Activated gamma-delta T cell treated with anti-CD3 and anti-CD28 coated beads, Interleukin-2, amount 50 U/mL, for 16 hours (primary cell): ENCODE results near the gene SLC7A14.

Source experiments
- DNase-seq: peaks from one replicate; pipeline ENCODE4 v3.0.0-alpha.2; 2020; ENCODE audit warnings: low read depth

The SLC7A14 gene

DNA sequence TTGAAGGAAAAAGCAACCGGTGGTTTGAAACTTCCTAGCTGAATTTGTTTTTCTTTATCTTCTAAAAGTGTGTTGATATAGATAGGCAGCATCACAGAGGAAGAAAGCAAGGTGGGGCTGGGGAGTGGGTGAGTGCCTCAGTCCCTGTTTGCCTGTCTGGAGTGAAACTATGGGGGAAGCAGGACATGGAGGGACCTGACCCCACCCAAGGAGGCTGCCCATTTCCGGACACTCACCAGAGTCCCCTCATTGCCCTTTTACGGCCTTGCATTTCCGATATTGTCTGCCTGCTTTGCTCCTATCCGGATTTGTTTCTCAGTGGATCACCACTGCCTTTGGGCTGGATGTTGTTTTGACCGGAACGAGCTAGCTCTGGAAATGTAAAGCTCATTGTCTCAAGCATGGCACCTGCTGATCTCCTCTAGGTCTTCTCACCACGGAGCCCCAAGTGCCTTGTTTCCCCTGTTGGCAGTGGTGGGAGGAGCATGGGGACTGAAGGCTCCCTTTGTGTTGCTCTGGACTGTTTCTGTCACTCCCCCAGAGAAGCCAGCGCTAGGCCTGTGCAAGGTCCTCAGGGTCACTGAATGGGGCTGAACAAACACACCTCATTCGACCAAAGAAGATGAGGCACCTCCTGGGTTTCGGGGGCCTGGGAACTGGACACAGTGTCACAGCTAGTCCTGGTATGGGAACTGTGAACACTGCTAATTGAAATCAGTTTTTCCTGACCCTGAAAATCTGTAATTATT is 160.2 kb downstream of the SLC7A14 start:
- DNase-seq = no peak

DNA sequence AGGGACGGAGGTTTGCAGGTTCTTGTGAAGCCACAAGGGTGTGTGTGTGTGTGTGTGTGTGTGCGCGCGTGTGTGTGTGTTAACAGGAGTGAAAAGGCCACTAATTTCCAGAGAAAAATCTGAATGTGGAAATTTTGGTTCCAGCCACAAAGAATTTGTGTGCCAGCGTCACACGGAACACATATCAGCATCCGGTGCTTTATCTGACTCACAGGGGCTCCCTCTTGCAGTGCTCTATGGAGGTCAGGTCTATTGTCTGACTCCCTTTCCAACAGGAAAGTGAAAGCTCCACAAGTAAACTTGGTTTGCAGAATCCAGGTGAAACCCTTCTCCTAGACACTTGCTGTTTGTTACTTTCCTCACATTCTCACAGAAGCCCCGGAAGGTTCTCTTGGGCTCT is 161.0 kb downstream of the SLC7A14 start:
- no peak for DNase-seq

DNA sequence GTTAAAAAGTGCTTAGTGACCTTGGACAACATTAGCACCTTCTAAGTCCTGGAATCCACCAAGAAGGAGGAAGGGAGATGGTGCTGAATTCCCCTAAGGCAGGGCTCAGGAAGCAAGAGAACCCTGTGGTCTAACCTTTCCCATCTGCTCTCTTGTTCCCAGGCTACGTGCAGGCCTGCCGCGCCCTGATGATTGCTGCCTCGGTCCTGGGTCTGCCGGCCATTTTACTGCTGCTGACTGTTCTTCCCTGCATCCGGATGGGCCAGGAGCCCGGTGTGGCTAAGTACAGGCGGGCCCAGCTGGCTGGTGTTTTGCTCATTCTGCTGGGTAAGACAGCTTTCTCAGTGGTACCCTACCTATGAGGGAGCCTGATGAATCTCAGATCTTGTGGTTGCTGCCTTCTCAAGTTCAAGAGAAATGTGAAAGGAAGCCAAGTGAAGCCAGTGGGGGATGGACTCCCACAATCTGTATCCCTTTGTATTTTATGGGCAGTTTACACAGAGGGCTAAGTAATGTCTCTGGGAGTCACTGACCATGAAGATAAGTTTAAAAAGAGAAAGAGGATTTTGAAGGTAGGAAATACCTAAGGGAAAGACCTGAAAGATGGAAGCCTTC is 162.8 kb downstream of the SLC7A14 start:
- no peak for DNase-seq

DNA sequence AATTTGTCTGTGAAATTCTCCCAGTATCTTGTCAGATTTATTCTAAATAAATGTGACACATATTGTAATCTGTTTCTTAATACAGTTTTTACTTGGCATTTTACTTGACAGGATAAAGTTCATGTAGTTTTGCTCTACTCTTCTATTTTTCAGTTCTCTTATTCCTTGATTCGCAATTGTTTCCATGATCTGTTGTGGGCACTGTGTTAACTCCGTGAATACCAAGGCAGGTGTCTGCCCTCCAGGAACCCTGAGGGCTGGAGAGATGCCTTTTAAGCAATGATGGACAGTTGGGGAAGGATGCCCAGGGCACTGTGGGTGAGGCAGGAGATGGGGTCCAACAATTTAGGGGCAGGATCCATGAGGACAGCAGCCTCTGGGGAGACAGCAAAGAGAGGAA is 164.1 kb downstream of the SLC7A14 start:
- DNase-seq = no peak

DNA sequence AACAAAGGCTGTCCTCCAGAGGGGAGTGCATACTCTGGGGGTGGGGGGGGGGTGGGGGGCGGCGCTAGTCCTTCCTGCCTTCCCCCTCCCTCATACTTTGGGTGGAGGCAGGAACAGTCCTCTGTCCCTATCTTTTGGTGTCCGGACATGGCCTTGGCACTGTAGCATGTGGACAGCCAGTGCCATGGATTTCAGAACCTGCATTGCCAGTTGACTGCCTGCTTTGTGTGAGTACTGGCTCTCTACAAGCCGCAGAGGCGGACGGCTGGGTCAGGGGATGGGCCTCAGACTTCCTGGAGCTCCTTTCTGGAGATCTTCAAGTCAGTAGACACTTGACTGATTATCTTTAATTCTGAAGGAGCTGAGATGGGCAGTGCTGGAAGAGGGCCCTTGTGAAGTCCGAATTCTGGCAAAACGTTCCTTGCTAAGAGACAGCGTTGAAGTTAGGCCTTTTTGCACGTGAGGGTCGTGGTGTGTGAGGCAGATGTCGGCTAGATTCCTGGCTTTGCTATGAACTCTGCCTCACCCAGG is 164.7 kb downstream of the SLC7A14 start:
- DNase-seq = no peak

DNA sequence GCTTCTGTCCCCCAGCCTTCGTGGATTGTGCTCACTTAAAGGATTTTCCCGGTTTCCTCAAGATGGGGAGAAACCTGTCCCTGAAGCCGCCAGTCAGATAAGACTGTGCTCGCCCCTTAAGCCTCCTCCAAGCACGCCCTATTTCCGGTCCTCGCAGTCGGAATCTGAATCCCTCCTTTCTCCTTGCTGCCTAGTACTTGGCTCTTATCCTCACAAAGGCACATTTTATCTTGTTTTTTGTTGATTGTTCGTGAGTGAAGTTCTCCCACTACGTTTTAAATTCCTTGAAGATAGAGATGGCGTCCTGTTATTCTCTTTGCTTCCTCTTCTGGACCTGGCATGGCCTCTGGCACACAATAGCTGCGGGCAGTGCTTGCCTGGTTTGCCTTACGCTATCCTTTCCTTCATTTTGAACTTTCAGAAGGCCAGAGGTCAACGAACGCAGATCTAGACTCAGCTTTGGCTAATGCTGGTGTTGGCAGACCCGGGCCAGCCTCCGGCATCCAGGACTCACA is 165.5 kb downstream of the SLC7A14 start:
- no peak for DNase-seq

DNA sequence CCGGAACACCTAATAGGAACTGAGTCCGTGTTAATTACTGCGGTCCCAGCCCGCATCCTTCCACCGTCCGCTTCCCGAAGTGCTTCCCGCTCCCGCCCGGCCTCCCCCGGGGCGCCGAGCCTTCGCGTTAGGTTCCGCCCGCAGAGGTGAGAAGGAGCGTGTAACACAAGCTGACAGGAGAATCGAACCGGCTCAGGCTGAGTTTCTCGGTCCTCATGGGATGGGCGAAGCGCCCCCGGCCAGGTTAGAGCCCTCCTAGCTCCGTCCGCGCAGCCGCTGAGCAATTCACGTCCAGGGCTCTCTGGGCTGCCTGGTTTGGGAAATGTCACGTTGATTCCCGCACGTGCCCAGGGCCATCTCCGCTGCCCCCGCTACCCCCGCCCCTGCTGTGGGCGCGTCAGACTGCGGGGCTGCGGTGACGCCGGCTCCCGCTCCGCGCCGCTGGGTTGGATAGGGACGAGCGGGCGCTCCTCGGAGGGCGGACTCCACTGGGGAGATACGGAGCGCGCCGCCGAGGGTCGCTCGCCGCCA is 166.3 kb downstream of the SLC7A14 start:
- no peak for DNase-seq

DNA sequence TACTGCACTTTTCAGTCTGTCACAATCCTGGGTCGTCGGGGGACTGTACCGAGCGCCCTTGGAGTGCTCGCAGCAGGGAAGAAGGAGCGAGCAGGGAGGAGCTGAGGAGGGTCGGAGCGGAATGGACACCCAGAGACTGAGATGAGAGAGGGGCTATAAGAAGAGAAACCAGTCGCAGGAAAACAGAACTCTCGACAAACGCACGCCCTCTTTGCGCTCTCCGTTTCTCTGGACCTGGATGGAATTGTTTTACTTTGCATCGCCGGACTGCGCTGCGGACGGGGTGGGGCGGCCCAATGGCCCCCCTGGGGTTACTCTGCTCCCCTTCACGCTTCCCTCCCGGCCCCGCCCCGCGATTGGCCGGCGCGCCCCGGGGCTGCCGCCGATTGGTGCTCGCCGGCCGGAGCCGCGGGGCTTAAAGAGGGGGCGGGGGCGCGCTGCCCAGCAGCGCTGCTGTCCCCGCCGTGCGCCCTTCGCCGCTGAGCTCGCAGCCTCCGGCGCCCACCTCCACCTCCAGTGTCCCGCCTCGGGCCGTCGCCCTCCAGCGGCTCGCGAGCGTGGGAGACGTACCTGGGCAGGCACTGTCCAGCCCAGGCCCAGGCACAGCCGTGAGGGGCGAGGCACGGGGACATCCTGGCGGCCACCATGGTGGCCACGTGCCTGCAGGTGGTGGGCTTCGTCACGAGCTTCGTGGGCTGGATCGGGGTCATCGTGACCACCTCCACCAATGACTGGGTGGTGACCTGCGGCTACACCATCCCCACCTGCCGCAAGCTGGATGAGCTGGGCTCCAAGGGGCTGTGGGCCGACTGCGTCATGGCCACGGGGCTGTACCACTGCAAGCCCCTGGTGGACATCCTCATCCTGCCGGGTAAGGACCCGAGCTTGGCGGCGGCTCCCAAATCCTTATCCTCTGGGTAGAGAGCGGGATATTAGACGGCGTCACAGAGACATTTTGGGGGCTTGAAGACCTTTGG is 167.2 kb downstream of the SLC7A14 start, which contains the start of gene CLDN11:
Gene CLDN11 (plus strand): TSS at position 447 of the 977 bp plus-strand sequence. CDS start 199 bp downstream, at position 646.
- DNase-seq = no peak

DNA sequence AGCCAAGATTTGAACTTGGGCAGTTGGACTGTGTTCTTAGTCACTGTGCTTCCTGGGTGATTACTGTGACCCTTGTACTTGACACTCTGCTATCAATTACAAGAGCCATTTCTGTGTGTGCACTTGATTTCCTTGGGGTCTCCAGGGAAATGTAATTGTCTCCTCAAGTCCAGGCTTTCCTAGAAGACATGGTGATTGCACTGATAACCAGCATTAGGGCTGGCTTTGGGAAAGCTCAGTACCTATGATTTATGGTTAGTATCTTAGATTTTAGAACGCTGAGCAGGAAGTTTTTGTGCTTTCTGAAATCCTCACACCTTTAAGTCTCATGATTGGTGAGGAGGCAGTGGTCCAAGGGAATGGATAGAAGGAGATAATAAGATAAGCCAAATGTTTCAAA is 168.8 kb downstream of the SLC7A14 start:
- DNase-seq = no peak

DNA sequence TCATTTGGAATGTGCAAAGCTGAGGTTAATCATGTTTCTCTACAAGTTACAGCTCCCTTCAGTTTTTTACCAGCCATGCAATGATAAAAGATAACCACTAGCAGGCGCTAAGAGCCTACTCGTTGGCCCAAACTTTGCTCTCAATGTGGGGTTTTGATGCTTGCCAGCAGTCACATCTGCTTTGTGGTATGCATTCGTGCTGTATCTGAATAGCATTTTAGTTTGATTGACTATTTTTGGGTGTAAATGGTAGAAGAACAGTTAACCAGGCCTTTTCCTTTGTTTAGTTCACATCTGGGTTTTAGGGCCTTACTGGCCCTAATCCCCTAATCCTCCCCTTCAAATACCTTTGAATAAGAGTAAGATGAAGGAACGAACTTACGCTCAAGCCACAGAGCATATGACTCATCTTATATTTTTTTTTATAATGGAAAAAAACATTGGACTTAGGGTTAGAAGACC is 171.6 kb downstream of the SLC7A14 start:
- DNase-seq = no peak

DNA sequence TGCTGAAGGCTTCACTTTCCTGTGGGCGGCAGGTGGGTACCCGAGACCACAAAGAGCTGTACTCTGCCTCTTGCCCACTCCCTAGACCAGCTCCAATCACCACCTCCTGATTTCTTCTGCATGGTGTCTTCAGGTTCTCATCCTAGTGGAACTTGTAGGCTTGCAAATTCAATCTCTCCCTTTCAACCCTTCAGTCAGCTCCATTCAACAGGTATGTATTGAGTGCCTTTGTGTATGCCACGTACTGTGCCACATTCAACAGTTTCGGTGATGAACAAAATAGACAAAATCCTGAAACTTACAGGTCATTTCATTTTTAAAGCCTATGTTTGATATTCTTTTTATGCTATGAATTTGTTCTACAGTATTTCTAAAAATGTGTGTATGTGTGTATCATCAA is 172.6 kb downstream of the SLC7A14 start:
- no peak for DNase-seq

DNA sequence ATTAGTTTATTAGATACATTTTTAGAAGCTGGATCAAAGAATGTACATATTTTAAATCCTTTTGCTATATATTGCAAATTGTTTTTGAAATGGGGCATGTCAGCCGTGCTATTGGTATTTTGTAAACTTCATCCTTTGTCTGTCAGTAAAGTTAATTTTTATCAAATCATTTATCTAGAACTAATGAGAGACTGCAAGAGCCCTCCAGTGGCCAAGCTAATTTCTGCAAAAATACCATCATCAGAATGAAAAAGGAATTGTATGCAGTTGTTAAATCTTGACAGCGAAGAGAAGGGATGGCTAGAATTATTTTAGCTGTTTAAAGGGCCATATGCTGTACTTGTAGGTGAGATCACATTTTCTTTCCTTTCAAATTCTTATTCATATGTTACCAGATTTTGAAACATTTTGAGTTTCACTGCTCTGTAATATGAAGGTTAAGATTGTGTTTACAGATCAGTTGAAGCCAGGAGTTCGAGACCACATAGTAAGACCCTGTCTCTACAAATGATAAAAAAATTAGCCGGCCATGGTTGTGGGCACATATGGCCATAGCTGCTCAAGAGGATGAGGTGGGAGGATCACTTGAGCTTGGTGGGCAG is 175.3 kb downstream of the SLC7A14 start:
- no peak for DNase-seq
